ENCODE measurements around the gene LSM10.

- no peak for TF ChIP-seq CTCF (conservative IDR thresholded peaks at IDR 0.05; ENCODE audit: low read length)
- TF ChIP-seq EZH2phosphoT487 (IDR thresholded peaks at IDR 0.05; ENCODE audit: borderline replicate concordance, low read depth, low read length) = no peak
Measured at GRCh38 chr1:36377791-36378492, 19.8 kb downstream of the LSM10 start.
